GM19463 (cell line): ENCODE measurements around the gene HECW1.
"Not testable (repeated sequence)": the region's sequence is repeated elsewhere in the genome, so short reads cannot be mapped to it uniquely, and the experiment has no call there.

Experiments
- ATAC-seq: cut with Tn5 transposase; IDR thresholded peaks from one replicate; pipeline ENCODE4 v1.9.1; 2021; ENCODE audit warnings: mild to moderate bottlenecking, moderate library complexity; ENCODE audit not compliant: unreplicated experiment

Gene HECW1

DNA sequence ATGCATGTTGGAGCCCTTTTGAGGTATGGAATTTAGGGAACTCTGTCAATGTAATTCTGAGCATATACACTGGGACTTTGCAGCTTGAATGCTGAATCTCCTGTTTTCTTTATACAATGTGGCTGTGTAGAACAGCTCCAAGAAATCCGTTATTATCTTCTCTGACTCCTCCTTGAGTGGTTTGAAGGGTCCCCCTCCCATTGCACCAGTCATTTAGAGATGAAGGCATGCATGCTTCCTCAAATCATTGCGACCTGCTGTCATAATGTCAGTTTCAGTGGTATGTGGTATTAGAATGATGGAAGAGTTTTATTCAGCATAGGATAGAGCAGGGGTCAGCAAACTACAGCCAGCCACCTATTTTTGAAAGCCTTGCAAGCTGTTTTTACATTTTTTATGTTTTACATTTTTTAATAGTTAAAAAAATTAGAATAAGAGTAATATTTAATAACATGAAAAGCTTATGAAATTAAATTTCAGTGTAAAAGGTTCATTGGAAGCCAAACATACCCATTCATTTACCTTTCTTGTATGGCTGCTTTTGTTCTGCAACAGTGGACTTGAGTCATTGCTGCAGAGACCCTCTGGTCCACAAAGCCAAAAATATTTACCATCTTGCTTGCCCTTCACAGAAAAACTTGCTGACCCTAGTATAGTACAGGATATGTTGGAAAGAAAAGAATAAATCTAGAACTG lies 478.6 kb downstream of the HECW1 start:
- peak; percentile 60 for ATAC-seq

DNA sequence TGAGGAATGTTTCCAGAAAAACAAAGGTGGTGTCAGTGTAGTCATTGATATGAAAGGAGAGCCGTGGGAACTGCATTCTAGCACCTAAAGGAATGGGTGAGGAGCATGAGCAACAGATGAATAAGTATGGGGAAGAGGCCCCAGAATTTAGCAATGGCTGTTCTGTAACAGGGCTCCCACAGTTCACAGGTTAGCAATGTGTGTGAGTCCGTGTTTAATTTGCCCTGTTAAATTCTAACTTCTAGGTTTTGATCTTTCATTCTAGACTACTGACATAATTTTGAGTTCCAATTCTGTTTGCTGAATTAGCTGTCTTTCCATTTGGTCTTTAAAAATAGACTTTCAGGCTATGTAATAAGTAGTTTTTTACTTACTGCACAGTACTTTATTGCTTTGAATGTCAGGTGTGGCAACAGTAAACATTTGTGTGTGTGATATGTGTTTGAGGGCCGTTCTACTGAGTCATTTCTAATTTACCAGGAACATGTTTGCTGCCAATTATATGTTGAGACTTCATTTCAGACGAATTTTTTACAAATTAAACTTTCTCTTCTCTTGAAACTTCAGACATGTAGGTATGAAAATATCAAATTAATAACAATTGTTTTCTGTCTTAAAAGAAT lies 479.2 kb downstream of the HECW1 start:
- peak; percentile 26 for ATAC-seq

GRCh38 chr7:43592326-43592725 lies 479.9 kb downstream of the HECW1 start:
- ATAC-seq: no peak

DNA sequence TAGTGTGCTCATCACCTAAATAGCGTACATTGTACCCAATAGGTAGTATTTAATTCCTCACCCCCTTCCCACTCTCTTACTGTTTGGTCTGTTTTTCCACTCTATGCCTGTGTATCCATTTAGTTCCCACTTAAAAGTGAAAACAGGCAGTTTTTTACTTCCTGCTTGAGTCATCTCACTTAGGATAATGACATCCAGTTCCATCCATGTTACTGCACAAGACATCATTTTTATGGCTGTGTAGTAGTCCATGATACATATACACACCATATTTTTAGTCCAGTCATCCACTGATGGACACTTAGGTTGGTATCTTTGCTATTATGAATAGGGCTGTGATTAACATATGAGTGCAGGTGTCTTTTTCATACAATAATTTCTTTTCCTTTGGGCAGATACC lies 480.6 kb downstream of the HECW1 start:
- no peak for ATAC-seq

- ATAC-seq: no peak
These were observed 481.6 kb downstream of the HECW1 start for GRCh38 chr7:43594020-43594419.

DNA sequence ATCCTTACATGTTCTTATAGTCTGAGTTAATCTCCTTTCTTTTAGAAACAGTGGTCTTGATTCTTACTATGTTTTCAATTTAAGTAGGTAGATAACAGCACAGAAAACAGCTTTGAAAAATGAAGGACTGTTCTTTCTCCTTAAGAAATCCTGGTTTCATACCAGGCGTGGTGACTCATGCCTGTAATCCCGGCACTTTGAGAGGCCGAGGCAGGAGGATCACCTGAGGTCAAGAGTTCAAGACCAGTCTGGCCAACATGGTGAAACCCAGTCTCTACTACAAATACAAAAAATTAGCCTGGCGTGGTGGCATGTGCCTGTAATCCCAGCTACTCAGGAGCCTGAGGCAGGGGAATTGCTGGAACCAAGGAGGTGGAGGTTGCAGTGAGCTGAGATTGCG lies 484.0 kb downstream of the HECW1 start:
- ATAC-seq: not testable (repeated sequence)

DNA sequence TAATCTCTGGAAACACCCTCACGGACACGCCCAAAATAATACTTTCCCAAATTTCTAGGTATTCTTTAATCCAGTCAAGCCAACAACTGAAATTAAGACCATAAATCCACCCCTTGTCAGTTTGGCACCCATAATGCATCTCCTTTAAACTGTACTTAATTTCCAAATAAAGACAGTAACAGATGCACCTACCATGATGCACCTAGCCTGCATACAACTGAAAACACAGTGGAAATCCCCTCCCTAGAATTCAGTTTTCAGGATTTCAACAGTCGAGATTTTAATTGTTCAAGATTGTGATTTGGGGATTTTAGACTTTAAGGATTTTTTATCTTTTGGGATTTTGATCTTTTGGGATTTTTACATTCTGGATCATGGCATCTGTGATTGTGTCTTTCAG lies 487.6 kb downstream of the HECW1 start:
- ATAC-seq: no peak

GRCh38 chr7:43602256-43602655 lies 489.8 kb downstream of the HECW1 start:
- no peak for ATAC-seq

- no peak for ATAC-seq
These were observed 491.8 kb downstream of the HECW1 start for GRCh38 chr7:43604251-43604650.

GRCh38 chr7:43609097-43609496 lies 496.6 kb downstream of the HECW1 start:
- no peak for ATAC-seq

DNA sequence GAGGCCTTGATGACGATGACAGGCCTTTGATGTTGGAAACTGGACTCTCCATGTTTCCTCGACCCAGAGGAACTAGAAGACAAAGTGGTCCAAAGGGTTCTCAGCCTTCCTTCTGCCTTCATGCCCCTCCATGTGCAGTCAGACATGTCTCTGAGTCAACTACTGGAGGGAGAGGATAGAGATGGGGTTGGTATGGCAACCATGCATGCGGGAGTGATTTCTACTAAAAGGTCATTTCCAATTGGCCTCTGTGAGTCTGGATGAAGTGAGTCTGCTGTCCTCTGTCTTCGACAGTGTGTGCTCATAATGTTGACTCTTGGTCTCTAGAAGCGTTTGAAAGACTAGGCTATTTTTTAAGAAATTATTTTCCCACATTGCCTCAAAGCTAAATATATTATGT lies 499.7 kb downstream of the HECW1 start:
- ATAC-seq: no peak

DNA sequence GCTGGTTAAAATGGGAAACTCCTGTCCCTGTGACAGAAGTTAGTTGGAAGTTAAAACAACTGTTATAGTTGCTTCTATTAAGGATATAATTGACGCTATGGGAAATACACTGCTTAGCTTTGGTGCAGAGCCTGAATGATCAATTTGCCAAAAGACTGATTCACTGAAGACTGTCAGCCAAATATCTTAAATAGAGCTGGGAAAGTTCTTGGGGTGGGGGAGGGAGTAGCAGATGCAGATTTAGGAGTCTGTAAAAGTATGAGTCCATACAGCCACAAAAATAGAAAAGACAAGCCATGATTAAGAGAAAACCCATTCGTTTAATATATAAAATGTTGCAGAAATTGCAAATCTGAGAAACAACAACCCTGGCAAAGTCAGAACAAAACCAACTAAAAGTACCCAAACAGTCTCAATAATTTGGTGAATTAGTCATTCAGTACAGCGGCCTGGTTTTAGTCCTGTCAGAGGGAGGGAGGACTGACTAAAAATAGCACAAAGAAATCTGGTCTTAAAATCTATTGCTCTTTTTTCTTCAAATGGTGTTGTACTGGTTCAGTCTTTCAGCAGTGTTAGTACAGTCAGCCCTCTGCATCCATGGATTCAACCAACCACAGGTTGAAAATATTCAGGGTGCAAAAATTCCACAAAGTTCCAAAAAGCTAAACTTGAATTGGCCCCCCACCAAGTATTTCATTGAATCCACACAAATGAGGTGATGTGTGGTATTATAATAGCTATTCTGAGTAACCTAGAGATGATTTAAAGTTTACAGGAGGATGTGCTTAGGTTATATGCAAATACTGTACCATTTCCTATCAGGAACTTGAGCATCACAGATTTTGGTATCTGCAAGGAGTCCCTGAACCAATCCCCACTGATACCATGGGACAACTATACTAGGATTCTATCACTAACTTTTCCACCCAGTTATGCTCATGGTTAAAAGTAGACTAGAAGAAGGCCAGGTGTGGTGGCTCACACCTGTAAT lies 500.4 kb downstream of the HECW1 start:
- ATAC-seq: peak; percentile 81
